Measurements from ENCODE around the gene PRKCSH.

- no peak for TF ChIP-seq EGR1 (IDR thresholded peaks at IDR 0.05; ENCODE audit: borderline replicate concordance in 1 of 2, low read depth in 2 of 2, low read length in 2 of 2)
- TF ChIP-seq NFIC (IDR thresholded peaks at IDR 0.05; ENCODE audit: low read depth, low read length) = no peak
- TF ChIP-seq KDM1A (IDR thresholded peaks at IDR 0.05; ENCODE audit: borderline replicate concordance) = no peak
- TF ChIP-seq, protein P1, sequence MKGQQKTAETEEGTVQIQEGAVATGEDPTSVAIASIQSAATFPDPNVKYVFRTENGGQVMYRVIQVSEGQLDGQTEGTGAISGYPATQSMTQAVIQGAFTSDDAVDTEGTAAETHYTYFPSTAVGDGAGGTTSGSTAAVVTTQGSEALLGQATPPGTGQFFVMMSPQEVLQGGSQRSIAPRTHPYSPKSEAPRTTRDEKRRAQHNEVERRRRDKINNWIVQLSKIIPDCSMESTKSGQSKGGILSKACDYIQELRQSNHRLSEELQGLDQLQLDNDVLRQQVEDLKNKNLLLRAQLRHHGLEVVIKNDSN (IDR thresholded peaks at IDR 0.05; ENCODE audit: borderline replicate concordance, extremely low read length, insufficient read depth, low read depth, low read length) = no peak
- TF ChIP-seq SIN3A (IDR thresholded peaks at IDR 0.05; ENCODE audit: low read depth, low read length) = no peak
- no peak for TF ChIP-seq USF2 (IDR thresholded peaks at IDR 0.05; ENCODE audit: borderline replicate concordance, low read depth, low read length)
- no peak for TF ChIP-seq FOXK2 (IDR thresholded peaks at IDR 0.05)
- no peak for TF ChIP-seq EZH2 (IDR thresholded peaks at IDR 0.05; ENCODE audit: borderline replicate concordance, control insufficient read depth, low read depth, low read length)
- TF ChIP-seq, protein P2, sequence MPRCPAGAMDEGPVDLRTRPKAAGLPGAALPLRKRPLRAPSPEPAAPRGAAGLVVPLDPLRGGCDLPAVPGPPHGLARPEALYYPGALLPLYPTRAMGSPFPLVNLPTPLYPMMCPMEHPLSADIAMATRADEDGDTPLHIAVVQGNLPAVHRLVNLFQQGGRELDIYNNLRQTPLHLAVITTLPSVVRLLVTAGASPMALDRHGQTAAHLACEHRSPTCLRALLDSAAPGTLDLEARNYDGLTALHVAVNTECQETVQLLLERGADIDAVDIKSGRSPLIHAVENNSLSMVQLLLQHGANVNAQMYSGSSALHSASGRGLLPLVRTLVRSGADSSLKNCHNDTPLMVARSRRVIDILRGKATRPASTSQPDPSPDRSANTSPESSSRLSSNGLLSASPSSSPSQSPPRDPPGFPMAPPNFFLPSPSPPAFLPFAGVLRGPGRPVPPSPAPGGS (IDR thresholded peaks at IDR 0.05; ENCODE audit: borderline replicate concordance, insufficient read depth, low read depth, low read length, poor library complexity, severe bottlenecking) = no peak
- TF ChIP-seq NFYB (IDR thresholded peaks at IDR 0.05; ENCODE audit: insufficient read depth, low read depth, low read length) = no peak
Observed at GRCh38 chr19:11450570-11451326, 15.3 kb downstream of the PRKCSH start.

All from GM12878 (cell line).